A172 (cell line): ENCODE data around the gene CD164L2. TPM values are rescaled to one million over a fixed set of nuclear protein-coding genes. Genes with fewer than 3 reads are reported as not detected.
A peak's percentile ranks its signal among the peaks of the same experiment; 100 is the strongest.

Source experiments
- DNase-seq: peaks from one replicate; pipeline ENCODE4 v3.0.0-alpha.2; 2015; ENCODE audit warnings: low spot score
- total RNA-seq: library from RNA; depleted of rRNA; stranded (reverse); fragments of >200 nt; shearing (Covaris generic); gene quantifications from 2 replicates; pipeline ENCODE4 v1.2.3, GENCODE V29; 2014

CD164L2 gene
- total RNA-seq, 1 experiment from 2014 or later: not detected

GRCh38 chr1:27346991-27347624, 36.0 kb downstream of the CD164L2 start:
- peak; percentile 26 for DNase-seq

- DNase-seq: no peak
Measured at GRCh38 chr1:27346357-27346756, 36.8 kb downstream of the CD164L2 start.

GRCh38 chr1:27345272-27345671, 37.9 kb downstream of the CD164L2 start:
- DNase-seq: no peak

GRCh38 chr1:27343639-27344025, 39.5 kb downstream of the CD164L2 start:
- DNase-seq: no peak

GRCh38 chr1:27342778-27343638, 40.1 kb downstream of the CD164L2 start:
- DNase-seq: no peak

GRCh38 chr1:27342391-27342777, 40.7 kb downstream of the CD164L2 start:
- no peak for DNase-seq

GRCh38 chr1:27341525-27342252, 41.4 kb downstream of the CD164L2 start, which contains the start of gene SYTL1:
SYTL1 (plus strand) TSS chr1:27342022; CDS start chr1:27345335, 3,313 bp downstream.
- DNase-seq: peak; percentile 49

- DNase-seq: no peak
Measured at GRCh38 chr1:27339213-27339612, 43.9 kb downstream of the CD164L2 start.

GRCh38 chr1:27338751-27339150, 44.4 kb downstream of the CD164L2 start:
- DNase-seq: no peak

GRCh38 chr1:27336756-27337155, 46.4 kb downstream of the CD164L2 start:
- no peak for DNase-seq

GRCh38 chr1:27335506-27336422, 47.4 kb downstream of the CD164L2 start:
- no peak for DNase-seq

GRCh38 chr1:27333717-27334279, 49.3 kb downstream of the CD164L2 start:
- DNase-seq: no peak

GRCh38 chr1:27332536-27333281, 50.4 kb downstream of the CD164L2 start:
- DNase-seq: no peak

GRCh38 chr1:27331922-27332321, 51.2 kb downstream of the CD164L2 start:
- no peak for DNase-seq

GRCh38 chr1:27331426-27331825, 51.7 kb downstream of the CD164L2 start:
- no peak for DNase-seq

- no peak for DNase-seq
Measured at GRCh38 chr1:27330786-27331185, 52.3 kb downstream of the CD164L2 start.
